ENCODE measurements around the gene AVPR2. TPM values are rescaled to one million over a fixed set of nuclear protein-coding genes. Genes with fewer than 3 reads are reported as not detected.

Gene AVPR2
- total RNA-seq, 4 donors from 2014 or later = 0.53 to 5.0 (median 1.1) TPM

GRCh38 chrX:153902385-153902784, 2.1 kb upstream of the AVPR2 start:
- Histone ChIP-seq H3K4me3 (no peak overlapping the region), H3K27ac (peak overlapping the region in 1 of 4 donors; percentile 10), H3K9me3 (no peaks in the 10 kb centered on the region), H3K4me1 (peaks cover 0 to 8% (median 0%) of the 10 kb centered on the region in 4 donors), H3K27me3 (no peaks in the 10 kb centered on the region), H3K36me3 (no peaks in the 10 kb centered on the region)
- DNase-seq = no peak
- TF ChIP-seq, protein P1, sequence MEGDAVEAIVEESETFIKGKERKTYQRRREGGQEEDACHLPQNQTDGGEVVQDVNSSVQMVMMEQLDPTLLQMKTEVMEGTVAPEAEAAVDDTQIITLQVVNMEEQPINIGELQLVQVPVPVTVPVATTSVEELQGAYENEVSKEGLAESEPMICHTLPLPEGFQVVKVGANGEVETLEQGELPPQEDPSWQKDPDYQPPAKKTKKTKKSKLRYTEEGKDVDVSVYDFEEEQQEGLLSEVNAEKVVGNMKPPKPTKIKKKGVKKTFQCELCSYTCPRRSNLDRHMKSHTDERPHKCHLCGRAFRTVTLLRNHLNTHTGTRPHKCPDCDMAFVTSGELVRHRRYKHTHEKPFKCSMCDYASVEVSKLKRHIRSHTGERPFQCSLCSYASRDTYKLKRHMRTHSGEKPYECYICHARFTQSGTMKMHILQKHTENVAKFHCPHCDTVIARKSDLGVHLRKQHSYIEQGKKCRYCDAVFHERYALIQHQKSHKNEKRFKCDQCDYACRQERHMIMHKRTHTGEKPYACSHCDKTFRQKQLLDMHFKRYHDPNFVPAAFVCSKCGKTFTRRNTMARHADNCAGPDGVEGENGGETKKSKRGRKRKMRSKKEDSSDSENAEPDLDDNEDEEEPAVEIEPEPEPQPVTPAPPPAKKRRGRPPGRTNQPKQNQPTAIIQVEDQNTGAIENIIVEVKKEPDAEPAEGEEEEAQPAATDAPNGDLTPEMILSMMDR (IDR thresholded peaks at IDR 0.05) = no peak
- no peak for TF ChIP-seq POLR2A (IDR thresholded peaks at IDR 0.05)

GRCh38 chrX:153903238-153903980, 1.1 kb upstream of the AVPR2 start:
- Histone ChIP-seq H3K27ac (peak overlapping the region in 3 of 4 donors; percentile 1 to 39 (median 12)), H3K36me3 (no peaks in the 10 kb centered on the region), H3K27me3 (no peaks in the 10 kb centered on the region), H3K4me1 (peaks cover 0 to 8% (median 0%) of the 10 kb centered on the region in 4 donors), H3K9me3 (no peaks in the 10 kb centered on the region), H3K4me3 (no peak overlapping the region)
- no peak for TF ChIP-seq POLR2A (IDR thresholded peaks at IDR 0.05)
- TF ChIP-seq, protein P1 (IDR thresholded peaks at IDR 0.05) = no peak
- peak in 2 of 3 donors; percentile 25 to 38 for DNase-seq

GRCh38 chrX:153905481-153906095, 1.1 kb downstream of the AVPR2 start:
- H3K27me3 ChIP-seq = no peaks in the 10 kb centered on the region

DNA sequence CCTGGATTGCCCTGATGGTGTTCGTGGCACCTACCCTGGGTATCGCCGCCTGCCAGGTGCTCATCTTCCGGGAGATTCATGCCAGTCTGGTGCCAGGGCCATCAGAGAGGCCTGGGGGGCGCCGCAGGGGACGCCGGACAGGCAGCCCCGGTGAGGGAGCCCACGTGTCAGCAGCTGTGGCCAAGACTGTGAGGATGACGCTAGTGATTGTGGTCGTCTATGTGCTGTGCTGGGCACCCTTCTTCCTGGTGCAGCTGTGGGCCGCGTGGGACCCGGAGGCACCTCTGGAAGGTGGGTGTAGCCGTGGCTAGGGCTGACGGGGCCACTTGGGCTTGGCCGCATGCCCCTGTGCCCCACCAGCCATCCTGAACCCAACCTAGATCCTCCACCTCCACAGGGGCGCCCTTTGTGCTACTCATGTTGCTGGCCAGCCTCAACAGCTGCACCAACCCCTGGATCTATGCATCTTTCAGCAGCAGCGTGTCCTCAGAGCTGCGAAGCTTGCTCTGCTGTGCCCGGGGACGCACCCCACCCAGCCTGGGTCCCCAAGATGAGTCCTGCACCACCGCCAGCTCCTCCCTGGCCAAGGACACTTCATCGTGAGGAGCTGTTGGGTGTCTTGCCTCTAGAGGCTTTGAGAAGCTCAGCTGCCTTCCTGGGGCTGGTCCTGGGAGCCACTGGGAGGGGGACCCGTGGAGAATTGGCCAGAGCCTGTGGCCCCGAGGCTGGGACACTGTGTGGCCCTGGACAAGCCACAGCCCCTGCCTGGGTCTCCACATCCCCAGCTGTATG, 1.8 kb downstream of the AVPR2 start:
- TF ChIP-seq POLR2A (IDR thresholded peaks at IDR 0.05) = no peak
- TF ChIP-seq, protein P1 (IDR thresholded peaks at IDR 0.05) = no peak
- no peaks in the 10 kb centered on the region for H3K36me3 ChIP-seq
- H3K4me3 ChIP-seq = no peak overlapping the region
- no peaks in the 10 kb centered on the region for H3K27me3 ChIP-seq
- no peaks in the 10 kb centered on the region for H3K9me3 ChIP-seq
- H3K27ac ChIP-seq = no peak overlapping the region
- no peak for DNase-seq
- H3K4me1 ChIP-seq = peaks cover 0 to 8% (median 0%) of the 10 kb centered on the region in 4 donors

More at GRCh38 chrX:153905481-153906095, 1.1 kb downstream of the AVPR2 start:
- TF ChIP-seq, protein P1 (IDR thresholded peaks at IDR 0.05) = no peak
- no peak for TF ChIP-seq POLR2A (IDR thresholded peaks at IDR 0.05)
- Histone ChIP-seq H3K4me3 (no peak overlapping the region), H3K4me1 (peaks cover 0 to 8% (median 0%) of the 10 kb centered on the region in 4 donors), H3K9me3 (no peaks in the 10 kb centered on the region), H3K27ac (no peak overlapping the region), H3K36me3 (no peaks in the 10 kb centered on the region)
- DNase-seq = no peak

GRCh38 chrX:153907456-153907855, 3.0 kb downstream of the AVPR2 start:
- DNase-seq = no peak
- Histone ChIP-seq H3K9me3 (no peaks in the 10 kb centered on the region), H3K27me3 (no peaks in the 10 kb centered on the region), H3K4me3 (no peak overlapping the region), H3K36me3 (no peaks in the 10 kb centered on the region), H3K27ac (no peak overlapping the region), H3K4me1 (peaks cover 0 to 8% (median 0%) of the 10 kb centered on the region in 4 donors)
- TF ChIP-seq, protein P1 (IDR thresholded peaks at IDR 0.05) = no peak
- no peak for TF ChIP-seq POLR2A (IDR thresholded peaks at IDR 0.05)

Measured in Peyer's patch (tissue), 4 donors.